Renal pelvis (tissue), 4 donors: Measurements from ENCODE around the gene TRABD2A. TPM values are rescaled to one million over a fixed set of nuclear protein-coding genes. Genes with fewer than 3 reads are reported as not detected.

Source experiments
- DNase-seq: peaks from one replicate; pipeline ENCODE4 v3.0.0-alpha.2; 2013
- polyA plus RNA-seq, 3 donors: library from polyadenylated mRNA; unstranded; fragments of 120-200 nt; gene quantifications; one replicate each; pipeline ENCODE4 v1.2.1, GENCODE V29; 2013; ENCODE audit not compliant: insufficient read length in 3 of 3

TRABD2A gene
- polyA plus RNA-seq, 3 donors: 0.30 to 0.88 (median 0.36) TPM

GRCh38 chr2:84857566-84857965, 23.3 kb downstream of the TRABD2A start:
- no peak for DNase-seq

DNA sequence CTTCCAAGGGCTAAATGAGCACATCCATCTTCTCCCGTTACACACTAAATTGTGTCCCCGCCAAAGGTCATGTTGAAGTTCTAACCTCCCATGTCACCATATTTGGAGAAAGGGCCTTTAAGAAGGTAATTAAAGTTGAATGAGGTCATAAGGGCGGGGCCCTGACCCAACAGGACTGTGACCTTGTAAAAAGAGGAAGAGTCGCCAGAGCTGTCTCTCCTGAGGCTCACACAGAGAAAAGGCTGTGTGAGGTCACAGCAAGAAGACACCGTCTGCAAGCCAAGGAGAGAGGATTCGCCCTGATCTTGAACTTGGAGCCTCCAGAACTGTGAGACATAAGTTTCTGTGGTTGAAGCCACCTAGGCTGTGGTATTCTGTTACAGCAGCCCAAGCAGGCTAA, 24.1 kb downstream of the TRABD2A start:
- no peak for DNase-seq

- no peak for DNase-seq
Measured at GRCh38 chr2:84855731-84856130, 25.2 kb downstream of the TRABD2A start.

DNA sequence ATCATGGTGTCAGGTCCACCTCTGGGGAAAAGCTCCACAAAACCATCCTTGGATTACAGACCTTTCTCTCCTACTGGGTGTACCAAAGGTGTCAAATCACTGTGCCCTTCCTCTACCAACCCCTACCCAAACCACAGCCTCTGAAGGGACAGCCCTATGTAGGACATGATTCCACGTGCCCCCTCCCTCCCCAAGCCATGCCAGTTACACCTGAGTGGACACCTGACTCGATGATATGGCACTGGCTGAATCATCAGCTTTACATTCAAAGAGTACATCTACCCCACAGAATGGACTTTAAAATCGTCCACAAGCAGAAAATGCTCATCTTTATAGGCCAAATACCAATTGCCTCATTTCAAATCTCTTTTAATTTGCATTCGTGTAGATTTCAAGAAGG, 26.0 kb downstream of the TRABD2A start:
- no peak for DNase-seq

GRCh38 chr2:84851876-84852275, 29.0 kb downstream of the TRABD2A start:
- DNase-seq: no peak

DNA sequence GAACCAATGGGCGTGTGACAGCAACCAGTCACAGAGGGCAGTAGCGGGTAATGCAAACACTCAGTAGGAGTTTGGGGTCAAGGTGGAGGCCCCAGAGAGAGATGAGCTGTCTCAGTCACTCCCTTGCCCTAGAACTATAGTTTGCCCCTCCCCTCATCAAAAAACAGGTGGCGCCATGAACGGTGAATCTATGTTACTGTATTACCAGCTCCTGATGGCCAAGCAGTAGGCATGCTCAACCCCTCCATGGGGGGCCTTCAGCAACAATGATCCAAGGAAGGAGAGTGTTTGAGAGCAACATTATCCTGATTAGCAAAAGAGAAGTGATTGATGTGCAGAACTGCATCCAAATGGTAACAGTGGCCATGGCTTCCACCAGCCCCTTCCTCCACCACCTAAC, 30.4 kb downstream of the TRABD2A start:
- no peak for DNase-seq

DNA sequence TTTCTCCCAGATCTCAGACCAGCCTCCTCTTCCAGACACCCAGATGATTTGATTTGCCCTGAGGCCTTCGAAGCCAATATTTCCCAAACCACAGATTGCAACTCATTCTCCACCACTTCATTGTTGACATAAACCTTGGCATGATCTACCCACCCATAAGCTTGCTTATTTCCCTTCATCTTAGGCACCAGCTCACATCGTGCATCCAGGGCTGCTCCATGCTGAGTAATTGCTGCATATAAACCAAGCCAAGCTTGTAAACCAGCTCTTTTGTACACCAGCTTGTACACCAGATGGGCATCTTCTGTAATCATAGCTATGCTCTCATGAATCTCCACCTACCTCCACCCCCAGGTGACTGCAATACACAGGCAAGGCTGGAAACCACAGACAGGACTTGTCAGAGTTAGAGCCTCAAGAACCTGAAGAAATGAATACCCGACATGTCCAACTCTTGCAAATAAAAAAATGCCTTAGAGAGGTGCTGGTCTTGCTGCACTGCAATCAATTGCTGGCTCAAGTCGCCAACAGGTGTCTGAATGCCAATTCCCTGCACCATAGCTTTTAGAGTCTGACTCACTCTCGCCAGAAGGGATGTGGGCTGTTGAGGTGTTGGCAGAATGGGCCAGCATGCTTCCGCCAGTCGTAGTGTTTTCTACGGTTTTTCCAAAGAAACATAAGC, 31.5 kb downstream of the TRABD2A start:
- DNase-seq: no peak

DNA sequence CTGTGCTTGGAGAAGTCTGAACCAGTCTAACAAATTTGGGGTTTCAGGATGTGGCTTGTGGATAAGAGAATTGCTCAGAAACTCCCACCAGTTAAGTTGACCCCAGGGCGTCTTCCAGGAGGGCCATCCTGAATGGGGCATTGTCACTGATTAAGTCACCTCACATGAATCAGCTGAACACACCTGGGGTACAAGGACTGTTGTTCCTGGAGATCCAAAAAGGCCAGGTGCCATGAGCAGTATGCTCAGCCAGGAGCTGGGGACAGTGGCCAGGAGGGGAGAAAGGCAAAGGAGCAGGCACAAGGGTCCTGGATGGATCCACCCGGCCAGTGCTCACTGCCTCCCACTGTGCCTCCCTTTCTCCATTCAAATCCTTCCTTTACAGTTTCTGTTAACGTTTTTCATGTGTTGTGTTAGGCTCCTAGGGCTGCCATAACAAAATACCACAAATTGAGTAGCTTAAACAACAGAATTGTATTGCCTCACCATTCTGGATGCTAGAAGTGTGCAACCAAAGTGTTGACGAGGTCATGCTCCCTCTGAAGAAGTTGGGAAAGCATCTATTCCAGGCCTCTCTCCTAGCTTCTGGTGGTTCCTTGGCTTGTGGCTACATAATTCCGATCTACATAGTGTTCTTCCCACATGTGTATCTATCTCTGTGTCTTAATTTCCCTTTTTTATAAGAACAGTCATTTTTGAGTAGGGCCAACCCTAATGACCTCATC, 33.4 kb downstream of the TRABD2A start:
- no peak for DNase-seq

DNA sequence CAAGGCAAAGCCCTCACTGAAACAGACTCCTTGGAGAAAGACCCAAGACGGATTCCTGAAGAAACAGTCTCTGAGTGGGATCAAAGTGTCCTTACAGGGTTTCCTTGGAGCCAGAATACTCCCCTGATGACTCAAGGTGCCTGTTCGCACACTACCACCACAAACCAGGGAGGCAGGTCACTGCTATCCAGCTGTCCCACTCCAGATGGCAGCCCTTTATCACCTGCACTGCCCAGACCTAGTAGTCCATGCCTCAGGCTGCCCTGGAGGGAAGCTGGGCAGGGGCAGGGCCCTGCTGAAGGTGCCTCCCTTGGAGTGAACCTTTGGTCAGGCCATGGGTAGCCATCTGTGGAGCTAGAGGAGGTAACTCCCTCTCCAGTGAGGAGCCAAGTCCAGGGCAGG, 34.1 kb downstream of the TRABD2A start:
- DNase-seq: no peak

DNA sequence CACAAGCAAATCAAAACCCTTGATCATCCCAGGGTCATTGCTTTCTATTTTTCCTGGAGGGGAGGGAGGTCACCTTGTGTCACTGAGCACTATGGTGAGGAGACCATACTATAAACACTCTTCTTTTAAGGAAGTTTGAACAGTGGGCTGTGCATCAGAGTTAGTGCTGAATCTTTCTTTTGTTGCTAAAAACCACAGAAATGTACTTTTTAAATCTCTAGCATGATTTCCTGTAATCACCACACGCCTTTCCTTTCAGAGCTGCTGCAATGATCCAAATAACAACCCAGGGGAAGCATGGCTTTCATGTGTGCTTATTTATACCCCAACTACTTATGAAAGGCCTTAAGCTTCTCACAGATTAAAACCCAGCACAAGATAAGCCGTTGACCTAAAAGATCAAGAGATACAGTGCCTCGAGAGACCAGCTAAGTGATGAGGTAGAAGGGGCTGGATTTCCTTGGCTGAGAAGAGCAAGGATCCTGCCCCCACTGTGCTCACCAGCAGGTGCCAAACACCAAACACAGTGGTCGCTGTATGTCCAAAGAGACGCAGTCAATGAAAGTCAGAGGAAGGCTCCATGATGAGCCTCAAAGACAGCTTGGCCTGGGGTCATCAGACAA, 34.7 kb downstream of the TRABD2A start:
- no peak for DNase-seq

DNA sequence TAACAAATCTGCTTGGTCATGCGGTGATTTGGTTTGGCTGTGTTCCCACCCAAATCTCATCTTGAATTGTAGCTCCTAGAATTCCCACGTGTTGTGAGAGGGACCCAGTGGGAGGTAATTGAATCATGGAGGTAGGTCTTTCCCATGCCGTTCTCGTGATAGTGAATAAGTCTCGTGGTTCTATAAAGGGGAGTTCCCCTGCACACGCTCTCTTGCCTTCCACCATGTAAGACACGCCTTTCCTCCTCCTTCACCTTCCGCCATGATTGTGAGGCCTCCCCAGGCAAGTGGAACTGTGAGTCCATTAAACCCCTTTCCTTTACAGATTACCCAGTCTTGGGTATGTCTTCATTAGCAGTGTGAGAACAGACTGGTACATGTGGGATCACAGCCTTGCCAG, 36.7 kb downstream of the TRABD2A start:
- no peak for DNase-seq

DNA sequence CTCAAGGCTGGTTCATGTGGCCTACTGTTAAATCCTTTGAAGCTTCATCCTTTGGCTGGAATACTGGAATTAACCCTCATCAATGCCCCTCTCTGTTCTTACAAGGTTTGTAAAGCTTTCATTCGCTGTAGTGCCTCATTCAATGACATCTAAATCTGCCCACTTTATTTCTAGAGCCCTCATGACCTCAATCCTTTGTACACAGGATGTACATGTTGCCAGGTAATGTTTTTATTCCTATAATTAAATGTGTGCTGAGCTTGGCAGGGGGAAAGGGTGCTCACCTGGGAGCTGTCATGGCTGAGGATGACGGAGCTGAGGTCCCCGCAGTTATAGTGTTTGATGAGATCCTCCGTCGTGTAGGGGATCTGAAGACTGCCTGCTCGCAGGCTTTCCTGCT, 39.3 kb downstream of the TRABD2A start:
- no peak for DNase-seq

GRCh38 chr2:84840306-84840705, 40.6 kb downstream of the TRABD2A start:
- DNase-seq: no peak

GRCh38 chr2:84839851-84840250, 41.0 kb downstream of the TRABD2A start:
- DNase-seq: no peak

- no peak for DNase-seq
Measured at GRCh38 chr2:84838434-84839145, 42.3 kb downstream of the TRABD2A start.

DNA sequence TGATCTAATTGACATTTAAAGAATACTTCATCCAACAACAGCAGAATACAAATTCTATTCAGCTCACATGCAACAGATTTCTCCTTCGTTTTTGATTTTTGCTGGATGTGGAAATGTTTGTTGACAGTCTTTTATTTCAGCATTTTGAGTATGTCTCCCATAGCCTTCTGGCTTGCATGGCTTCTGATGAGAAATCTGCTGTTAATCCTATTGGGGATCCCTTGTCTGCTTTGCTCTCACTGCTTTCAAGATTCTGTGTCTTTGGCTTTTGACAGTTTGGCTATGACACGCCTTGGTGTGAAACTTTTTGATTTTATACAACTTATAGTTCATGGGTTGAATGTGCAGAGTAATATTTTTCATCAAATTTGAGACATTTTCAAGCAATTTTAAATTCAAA, 44.7 kb downstream of the TRABD2A start:
- DNase-seq: no peak

DNA sequence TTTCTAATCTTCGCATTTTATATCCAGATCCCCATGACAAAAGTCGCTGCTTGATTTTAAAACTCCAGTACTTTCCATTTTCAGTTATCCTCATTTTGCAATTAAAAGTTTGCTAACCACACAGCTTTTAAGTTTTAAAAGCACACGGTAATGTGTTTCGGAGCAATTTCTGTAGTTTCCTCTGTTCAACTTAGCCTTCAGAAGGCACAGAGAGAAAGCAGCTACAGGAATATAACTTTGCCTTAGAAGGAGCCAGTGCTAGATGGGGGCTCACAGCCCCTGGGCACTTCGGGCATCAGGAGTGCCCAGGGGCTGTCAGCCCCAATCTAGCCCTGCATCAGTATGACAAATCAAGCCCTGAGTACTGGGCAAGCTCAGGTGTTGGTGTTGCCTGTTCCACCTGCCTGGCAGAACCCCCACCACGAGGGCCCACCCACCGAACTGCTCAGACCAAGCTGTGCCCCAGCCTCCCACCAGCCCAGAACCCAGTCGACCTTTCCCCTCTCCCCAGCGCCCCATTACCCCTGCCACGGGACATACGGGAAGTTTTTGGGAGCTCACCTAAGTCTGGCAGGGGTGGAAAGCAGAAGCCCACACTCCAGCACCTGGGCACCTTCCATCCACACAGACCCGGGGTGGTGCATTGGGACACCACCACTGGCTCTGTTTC, 47.3 kb downstream of the TRABD2A start:
- no peak for DNase-seq

DNA sequence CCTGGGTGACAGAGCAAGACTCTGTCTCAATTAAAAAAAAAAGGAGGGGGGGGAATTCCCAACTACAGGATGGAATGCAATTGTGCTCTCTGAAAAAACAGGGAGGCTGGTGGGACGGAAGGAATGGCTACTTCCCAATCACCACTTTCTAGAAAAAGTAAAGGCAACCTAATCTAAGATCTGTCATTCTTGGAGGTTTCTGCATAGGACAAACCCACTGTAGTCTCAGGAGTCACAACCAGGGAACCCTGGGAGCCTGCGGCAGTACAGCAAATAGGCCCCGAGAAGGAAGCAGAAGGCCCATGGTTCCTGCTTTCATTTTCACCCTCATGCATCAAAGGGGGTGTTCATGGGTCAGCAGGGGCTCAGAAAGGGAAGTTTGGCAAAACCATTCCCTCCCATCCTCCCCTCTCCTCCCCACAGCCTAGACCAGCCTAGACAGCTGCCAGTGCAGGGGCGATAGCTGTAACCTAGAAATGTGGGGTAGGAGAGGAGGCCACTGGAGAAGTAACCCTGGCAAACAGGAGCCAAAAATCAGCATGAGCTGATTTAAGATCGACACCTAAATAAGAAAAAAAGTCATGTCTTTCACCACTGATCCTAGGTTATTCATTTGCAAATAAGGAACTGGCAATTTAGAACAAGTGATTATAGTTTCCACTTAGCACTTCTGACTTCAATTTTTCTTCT, 48.0 kb downstream of the TRABD2A start:
- no peak for DNase-seq

DNA sequence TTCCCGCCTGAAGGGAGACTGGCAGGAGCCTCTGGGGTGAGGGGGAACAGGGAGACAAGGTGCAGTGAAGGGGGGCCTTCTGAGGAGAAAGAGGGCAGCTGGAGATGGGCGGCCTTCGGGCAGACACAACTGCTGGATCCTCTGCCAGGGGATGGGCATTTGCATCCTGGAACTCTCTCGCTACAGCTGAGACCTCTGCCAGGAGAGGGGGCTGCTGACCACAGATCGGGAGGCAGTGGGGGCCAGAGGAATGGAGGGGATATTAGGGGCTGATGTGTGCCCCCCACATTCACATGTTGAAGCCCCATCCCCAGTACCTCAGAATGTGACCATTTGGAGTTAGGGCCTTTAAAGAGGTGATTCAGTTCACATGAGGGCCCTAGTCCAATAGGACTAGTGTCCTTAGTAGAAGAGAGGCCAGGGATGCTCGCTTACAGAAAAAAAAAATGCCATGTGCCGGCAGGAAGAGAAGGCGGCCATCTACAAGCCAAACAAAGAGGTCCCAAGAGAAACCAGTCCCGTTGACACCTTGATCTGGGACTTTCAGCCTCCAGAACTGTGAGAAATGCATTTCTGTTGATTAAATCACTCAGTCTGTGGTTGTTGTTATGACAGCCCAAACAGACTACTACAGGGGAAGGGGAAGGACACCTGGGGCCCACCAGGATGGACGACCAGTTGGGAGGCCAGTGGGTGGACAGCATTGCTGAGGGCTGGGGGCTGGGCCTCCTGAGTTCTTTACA, 50.0 kb downstream of the TRABD2A start:
- DNase-seq: no peak

GRCh38 chr2:84830095-84830494, 50.8 kb downstream of the TRABD2A start:
- DNase-seq: no peak

GRCh38 chr2:84829693-84830092, 51.2 kb downstream of the TRABD2A start:
- no peak for DNase-seq
